Measurements from ENCODE around the gene SUV39H1. TPM values are rescaled to one million over a fixed set of nuclear protein-coding genes. Genes with fewer than 3 reads are reported as not detected.

SUV39H1 gene
- total and polyA plus RNA-seq, 2 of the 13 experiments (the other 11 are each of a cell fraction or from before 2014, with no cell fraction given), result 5.2 to 10.1 TPM

GRCh38 chrX:48676106-48676892 is 20.2 kb upstream of the SUV39H1 start (continued):
- no peak for TF ChIP-seq SOX13 (IDR thresholded peaks at IDR 0.05)
- no peak for TF ChIP-seq SOX13 (CRISPR knock-in tag; conservative IDR thresholded peaks at IDR 0.05 in 1 of 2, IDR thresholded peaks at IDR 0.05 in 1 of 2)
- no peak for TF ChIP-seq SOX6 (IDR thresholded peaks at IDR 0.05)
- TF ChIP-seq SOX6 (CRISPR knock-in tag; IDR thresholded peaks at IDR 0.05), result no peak
- no peak for TF ChIP-seq THYN1 (CRISPR knock-in tag; IDR thresholded peaks at IDR 0.05; ENCODE audit: borderline replicate concordance, low read depth)
- TF ChIP-seq ZBED4 (CRISPR knock-in tag; IDR thresholded peaks at IDR 0.05; ENCODE audit: borderline replicate concordance), result no peak
- no peak for TF ChIP-seq TERF1 (CRISPR knock-in tag; IDR thresholded peaks at IDR 0.05)
- no peak for TF ChIP-seq SNRNP70 (IDR thresholded peaks at IDR 0.05; ENCODE audit: low read depth, low read length)
- TF ChIP-seq ZNF354B (CRISPR knock-in tag; IDR thresholded peaks at IDR 0.05), result no peak
- peak; percentile 18; the same call in 1 of the 2 replicates for TF ChIP-seq PATZ1 (CRISPR knock-in tag; IDR thresholded peaks at IDR 0.05)
- no peak for TF ChIP-seq ZNF407 (CRISPR knock-in tag; IDR thresholded peaks at IDR 0.05; ENCODE audit: not compliant biosample characterization)
- TF ChIP-seq YEATS4 (CRISPR knock-in tag; IDR thresholded peaks at IDR 0.05; ENCODE audit: borderline replicate concordance), result peak; percentile 25; the same call in 1 of the 2 replicates
